OCI-LY1 (cell line): Measurements from ENCODE around the gene AGTRAP.

Source experiments
- H2AFZ ChIP-seq: fragments of 200-600 bp; sonication (generic), shearing (Covaris generic); 2 replicates; pipeline ENCODE4 v1.6.0; 2014; ENCODE audit warnings: antibody characterized with exemption, mild to moderate bottlenecking, low read length
- H3F3A ChIP-seq: fragments of 200-600 bp; sonication (generic), shearing (Covaris generic); 2 replicates; pipeline ENCODE4 v1.6.0; 2014; ENCODE audit warnings: mild to moderate bottlenecking, antibody characterized with exemption, low read length, moderate library complexity; ENCODE audit not compliant: insufficient read depth
- H3K27ac ChIP-seq: fragments of 200-600 bp; sonication (generic); 2 replicates; pipeline ENCODE4 v1.5.1; 2014; ENCODE audit warnings: low read length, mixed run types, mild to moderate bottlenecking, low read depth; ENCODE audit not compliant: poor library complexity, severe bottlenecking
- H3K27me3 ChIP-seq: fragments of 200-600 bp; sonication (generic); 2 replicates; pipeline ENCODE4 v1.6.0; 2014; ENCODE audit warnings: antibody characterized with exemption, mild to moderate bottlenecking, low read length, moderate library complexity; ENCODE audit not compliant: insufficient read depth
- H3K36me3 ChIP-seq: fragments of 200-600 bp; sonication (generic); 2 replicates; pipeline ENCODE4 v1.6.1; 2014; ENCODE audit warnings: mild to moderate bottlenecking, antibody characterized with exemption, low read length, moderate library complexity, mixed read lengths; ENCODE audit not compliant: insufficient read depth
- H3K4me1 ChIP-seq: fragments of 200-600 bp; sonication (generic); 2 replicates; pipeline ENCODE4 v1.5.1; 2014; ENCODE audit warnings: mild to moderate bottlenecking, low read length, moderate library complexity; ENCODE audit not compliant: insufficient read depth, severe bottlenecking
- H3K4me2 ChIP-seq: fragments of 200-600 bp; sonication (generic), shearing (Covaris generic); 2 replicates; pipeline ENCODE4 v1.6.1; 2014; ENCODE audit warnings: low read length
- H3K4me3 ChIP-seq: fragments of 200-600 bp; sonication (generic); 2 replicates; pipeline ENCODE4 v1.5.1; 2014; ENCODE audit warnings: low read length, low read depth, mild to moderate bottlenecking, mixed read lengths; ENCODE audit not compliant: poor library complexity, severe bottlenecking
- H3K79me2 ChIP-seq: fragments of 200-600 bp; shearing (Covaris generic); 2 replicates; pipeline ENCODE4 v1.6.1; 2016; ENCODE audit warnings: mixed run types, low read length, mixed read lengths; ENCODE audit not compliant: insufficient read depth
- H3K9ac ChIP-seq: fragments of 200-600 bp; sonication (generic), shearing (Covaris generic); 2 replicates; pipeline ENCODE4 v1.6.1; 2014; ENCODE audit warnings: mild to moderate bottlenecking, low read length, mixed read lengths
- H3K9me2 ChIP-seq: fragments of 200-600 bp; sonication (generic), shearing (Covaris generic); 2 replicates; pipeline ENCODE4 v1.6.1; 2014; ENCODE audit warnings: low read depth, mild to moderate bottlenecking, low read length, mixed read lengths
- H3K9me3 ChIP-seq: fragments of 200-600 bp; shearing (Covaris generic); 2 replicates; pipeline ENCODE4 v1.6.1; 2014; ENCODE audit warnings: low read length, mixed read lengths
- H4K20me1 ChIP-seq: fragments of 200-600 bp; sonication (generic), shearing (Covaris generic); 2 replicates; pipeline ENCODE4 v1.6.0; 2016; ENCODE audit warnings: mild to moderate bottlenecking, low read length; ENCODE audit not compliant: insufficient read depth
- CTCF ChIP-seq: fragments of 200-600 bp; sonication (generic), shearing (Covaris generic); IDR thresholded peaks from 2 replicates; pipeline ENCODE4 v1.5.1; 2017; ENCODE audit warnings: mild to moderate bottlenecking, antibody characterized with exemption, low read length, moderate library complexity, mixed read lengths
- EZH2 ChIP-seq: fragments of 200-600 bp; sonication (generic), shearing (Covaris generic); IDR thresholded peaks from 2 replicates; pipeline ENCODE4 v1.8.0; 2017; ENCODE audit warnings: borderline replicate concordance, mixed run types, mild to moderate bottlenecking, antibody characterized with exemption, low read length, moderate library complexity, mixed read lengths

The AGTRAP gene

DNA sequence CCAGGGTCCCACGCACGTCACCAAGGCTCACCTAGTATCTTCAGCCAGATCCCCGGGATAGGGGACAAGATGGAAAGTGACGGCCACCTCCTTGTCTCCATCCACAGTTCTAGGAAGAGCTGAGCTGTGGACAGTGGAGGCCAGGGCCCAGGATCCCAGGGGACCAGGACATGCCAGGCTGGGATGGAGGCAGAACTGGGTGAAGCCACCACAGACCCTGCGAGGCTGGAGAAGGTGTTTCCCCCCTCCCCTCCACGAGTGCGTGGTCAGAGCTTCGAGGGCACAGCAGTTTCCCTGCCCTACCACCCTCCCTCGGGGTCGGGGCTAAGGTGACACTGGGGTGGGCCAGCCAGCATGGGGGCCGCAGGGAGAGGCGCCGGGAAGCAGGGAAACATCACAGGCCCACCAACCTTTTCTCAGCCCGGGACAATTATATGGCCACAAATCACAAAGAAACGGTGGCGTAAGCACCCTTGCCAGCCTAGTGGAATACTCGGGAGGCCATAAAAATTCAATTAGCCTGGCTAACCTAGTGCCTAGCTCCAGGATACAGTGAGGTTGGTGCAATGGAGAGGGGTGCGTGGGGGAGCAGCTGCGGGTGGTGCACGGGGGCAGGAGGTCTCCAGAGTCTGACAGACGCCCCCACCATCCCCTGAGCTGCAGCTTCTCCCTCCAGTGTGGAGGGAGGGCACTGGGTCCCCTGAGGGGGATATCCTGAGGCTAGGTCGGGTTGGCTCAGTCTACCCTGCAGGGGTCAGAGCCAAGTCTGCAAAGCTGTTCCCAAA, 31.1 kb upstream of the AGTRAP start:
- TF ChIP-seq CTCF, result no peak
- no peak for TF ChIP-seq EZH2
- Histone ChIP-seq H3K27ac (no peak overlapping the region), H3K4me3 (no peak overlapping the region), H4K20me1 (no peaks in the 10 kb centered on the region), H3K4me2 (no peak overlapping the region), H3K27me3 (peaks cover 5% of the 10 kb centered on the region), H3K79me2 (no peaks in the 10 kb centered on the region), H3K9me3 (no peaks in the 10 kb centered on the region), H3K9me2 (no peaks in the 10 kb centered on the region), H3F3A (no peaks in the 10 kb centered on the region), H2AFZ (no peak overlapping the region), H3K36me3 (no peaks in the 10 kb centered on the region), H3K4me1 (no peaks in the 10 kb centered on the region), H3K9ac (no peak overlapping the region)

GRCh38 chr1:11705596-11705995, 30.3 kb upstream of the AGTRAP start:
- Histone ChIP-seq H3K4me1 (no peaks in the 10 kb centered on the region), H3K4me2 (no peak overlapping the region), H3K9me2 (no peaks in the 10 kb centered on the region), H4K20me1 (no peaks in the 10 kb centered on the region), H3F3A (no peaks in the 10 kb centered on the region), H3K36me3 (no peaks in the 10 kb centered on the region), H3K27ac (no peak overlapping the region), H3K4me3 (no peak overlapping the region), H3K79me2 (no peaks in the 10 kb centered on the region), H2AFZ (no peak overlapping the region), H3K9ac (no peak overlapping the region), H3K27me3 (peaks cover 5% of the 10 kb centered on the region), H3K9me3 (no peaks in the 10 kb centered on the region)
- TF ChIP-seq CTCF, result no peak

DNA sequence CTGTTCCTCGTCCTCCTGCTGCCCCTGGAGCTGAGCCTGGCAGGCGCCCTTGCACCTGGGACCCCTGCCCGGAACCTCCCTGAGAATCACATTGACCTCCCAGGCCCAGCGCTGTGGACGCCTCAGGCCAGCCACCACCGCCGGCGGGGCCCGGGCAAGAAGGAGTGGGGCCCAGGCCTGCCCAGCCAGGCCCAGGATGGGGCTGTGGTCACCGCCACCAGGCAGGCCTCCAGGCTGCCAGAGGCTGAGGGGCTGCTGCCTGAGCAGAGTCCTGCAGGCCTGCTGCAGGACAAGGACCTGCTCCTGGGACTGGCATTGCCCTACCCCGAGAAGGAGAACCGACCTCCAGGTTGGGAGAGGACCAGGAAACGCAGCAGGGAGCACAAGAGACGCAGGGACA, 29.6 kb upstream of the AGTRAP start:
- Histone ChIP-seq H4K20me1 (no peaks in the 10 kb centered on the region), H3K9me3 (no peaks in the 10 kb centered on the region), H3F3A (no peaks in the 10 kb centered on the region), H2AFZ (no peak overlapping the region), H3K4me1 (no peaks in the 10 kb centered on the region), H3K79me2 (no peaks in the 10 kb centered on the region), H3K4me3 (no peak overlapping the region), H3K9ac (no peak overlapping the region), H3K4me2 (no peak overlapping the region), H3K9me2 (no peaks in the 10 kb centered on the region), H3K27me3 (peaks cover 5% of the 10 kb centered on the region; the same call in 1 of the 2 replicates), H3K27ac (no peak overlapping the region), H3K36me3 (no peaks in the 10 kb centered on the region)
- TF ChIP-seq CTCF, result no peak
- TF ChIP-seq EZH2, result no peak
